Hindlimb muscle (tissue), 1 donor: Measurements from ENCODE around the gene SLC7A14. TPM values are rescaled to one million over a fixed set of nuclear protein-coding genes. Genes with fewer than 3 reads are reported as not detected.

Source experiments
- DNase-seq: peaks from one replicate; pipeline ENCODE4 v3.0.0-alpha.2; 2013
- polyA plus RNA-seq: library from polyadenylated mRNA; unstranded; fragments of 120-200 nt; gene quantifications from one replicate; pipeline ENCODE4 v1.2.1, GENCODE V29; 2013; ENCODE audit not compliant: insufficient read length

The SLC7A14 gene
- polyA plus RNA-seq, 1 donor, result 0.58 TPM

GRCh38 chr3:170496868-170497140 lies 89.1 kb downstream of the SLC7A14 start:
- DNase-seq, result no peak

- DNase-seq, result no peak
Measured at GRCh38 chr3:170496026-170496867, 89.6 kb downstream of the SLC7A14 start.

DNA sequence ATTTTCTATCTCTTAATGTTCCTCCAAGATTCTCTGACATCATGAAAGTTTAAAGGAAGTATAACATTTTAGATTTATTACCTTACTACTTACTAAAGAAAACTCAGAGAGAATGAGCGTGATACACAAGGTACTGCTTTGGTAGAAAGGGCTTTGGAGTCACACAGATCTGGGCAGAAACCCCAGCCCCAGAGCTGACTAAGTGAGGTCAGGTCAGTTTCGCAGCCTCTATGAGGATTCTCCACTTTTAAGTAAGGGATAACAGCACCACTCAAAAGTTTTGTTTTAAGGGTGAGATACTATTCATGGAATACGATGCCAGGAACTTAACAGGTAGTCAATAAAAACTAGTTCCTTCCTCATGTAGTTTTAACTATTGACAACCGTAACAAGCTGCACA lies 91.1 kb downstream of the SLC7A14 start:
- no peak for DNase-seq

- no peak for DNase-seq
Measured at GRCh38 chr3:170493712-170494182, 92.1 kb downstream of the SLC7A14 start.

DNA sequence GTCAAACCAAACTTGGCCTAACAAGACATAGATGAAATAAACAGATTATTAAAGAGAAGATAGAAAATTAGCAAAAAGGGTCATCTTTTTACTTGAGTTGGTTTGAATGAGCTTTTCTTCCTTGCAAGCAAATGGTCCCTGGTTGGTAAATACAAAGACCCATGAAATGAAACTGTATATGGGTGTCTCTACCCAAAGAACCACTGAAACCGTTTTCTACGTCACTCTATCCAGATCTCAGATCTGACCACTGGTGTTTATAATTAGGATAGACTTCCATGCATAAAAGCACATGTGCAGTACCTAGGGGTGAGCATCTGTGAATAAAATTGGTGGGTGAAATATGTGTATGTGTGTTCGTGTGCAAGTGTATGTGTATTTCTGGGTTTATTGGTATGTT lies 94.0 kb downstream of the SLC7A14 start:
- no peak for DNase-seq

DNA sequence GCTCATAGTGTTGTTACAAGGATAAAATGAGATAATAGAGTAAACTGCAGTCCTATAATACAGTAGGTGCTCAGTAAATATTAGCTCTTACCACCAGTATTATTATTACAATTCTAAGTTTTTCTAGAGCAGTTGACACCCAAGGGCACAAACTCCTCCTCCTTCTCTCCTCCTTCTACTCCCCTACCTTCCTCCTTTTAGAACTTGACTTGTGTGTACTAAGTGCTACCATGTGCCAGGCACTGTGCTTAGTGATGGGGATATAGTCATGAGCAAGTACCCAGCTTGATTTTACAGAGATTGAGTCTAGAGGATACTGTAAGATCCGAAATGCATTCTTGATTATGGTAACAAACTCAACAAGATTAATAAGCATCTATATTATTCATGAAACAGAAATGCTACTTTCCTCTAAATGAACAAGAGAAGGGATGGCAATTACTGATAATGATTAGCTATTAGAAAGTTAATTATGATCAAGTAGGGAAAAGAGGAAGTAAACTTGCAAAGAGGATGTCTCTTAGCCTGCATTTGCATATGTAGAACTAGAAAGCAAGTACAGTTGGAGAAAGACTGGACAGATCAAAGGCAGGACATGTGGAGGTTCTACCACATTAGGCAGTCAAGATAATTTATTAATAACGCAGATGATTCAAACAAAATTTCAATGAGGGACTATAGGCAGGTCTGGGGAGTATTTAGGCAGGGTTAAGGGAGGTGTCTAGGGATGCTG lies 94.9 kb downstream of the SLC7A14 start:
- no peak for DNase-seq

- DNase-seq, result no peak
Measured at GRCh38 chr3:170488802-170489201, 97.1 kb downstream of the SLC7A14 start.

- DNase-seq, result no peak
Measured at GRCh38 chr3:170487031-170487430, 98.8 kb downstream of the SLC7A14 start.

DNA sequence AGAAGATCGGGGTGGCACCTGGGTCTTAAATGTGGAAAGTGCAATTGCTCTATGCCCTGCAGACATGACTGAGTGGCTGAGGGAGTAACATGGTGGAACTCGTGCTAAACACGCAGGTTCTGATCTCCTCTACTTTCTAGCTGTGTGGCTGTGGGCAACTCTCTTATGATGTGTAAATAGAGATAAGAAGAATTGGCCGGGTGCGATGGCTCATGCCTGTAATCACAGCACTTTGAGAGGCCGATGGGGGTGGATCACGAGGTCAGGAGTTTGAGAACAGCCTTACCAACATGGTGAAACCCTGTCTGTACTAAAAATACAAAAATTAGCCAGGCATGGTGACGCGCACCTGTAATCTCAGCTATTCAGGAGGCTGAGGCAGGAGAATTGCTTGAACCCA lies 99.5 kb downstream of the SLC7A14 start:
- no peak for DNase-seq

- no peak for DNase-seq
Measured at GRCh38 chr3:170485696-170486095, 100.2 kb downstream of the SLC7A14 start.

- DNase-seq, result no peak
Measured at GRCh38 chr3:170485294-170485693, 100.6 kb downstream of the SLC7A14 start.

- no peak for DNase-seq
Measured at GRCh38 chr3:170484869-170485268, 101.0 kb downstream of the SLC7A14 start.

DNA sequence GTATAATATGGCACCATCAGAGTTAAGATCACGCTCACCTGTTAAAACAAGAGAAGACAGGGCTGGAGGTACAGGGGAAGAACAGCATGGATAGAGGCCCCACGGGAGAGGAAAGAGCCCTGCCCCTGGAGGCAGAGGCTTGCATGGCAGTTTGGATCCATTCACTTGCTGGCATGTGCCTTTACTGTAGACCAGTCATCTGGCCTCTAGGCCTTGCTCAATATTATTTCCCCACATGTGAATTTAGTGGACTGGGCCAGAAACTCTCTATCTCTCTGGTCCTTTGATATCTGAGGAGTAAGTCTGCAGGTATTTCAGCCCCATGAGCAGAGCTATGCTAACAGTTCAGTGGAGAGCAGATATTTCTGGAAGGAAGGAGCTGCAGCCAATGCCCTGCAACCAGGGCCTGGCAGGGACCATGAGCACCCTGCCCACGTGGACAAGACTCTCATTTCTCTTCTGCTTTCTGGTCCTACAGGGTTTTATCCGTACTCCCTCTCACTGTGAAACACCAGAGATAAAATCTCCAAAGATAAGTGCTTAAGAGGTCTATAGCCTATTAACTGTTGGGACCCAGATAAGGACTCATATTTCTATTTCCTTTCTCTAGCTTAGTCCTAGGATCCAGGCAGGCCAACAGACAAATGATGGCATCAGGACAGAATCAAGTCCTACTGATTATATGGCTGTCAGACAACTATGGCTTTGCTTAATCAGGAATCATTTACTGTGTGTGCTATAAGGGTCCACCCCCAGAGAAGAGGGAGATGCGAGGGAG lies 102.2 kb downstream of the SLC7A14 start:
- DNase-seq, result no peak

DNA sequence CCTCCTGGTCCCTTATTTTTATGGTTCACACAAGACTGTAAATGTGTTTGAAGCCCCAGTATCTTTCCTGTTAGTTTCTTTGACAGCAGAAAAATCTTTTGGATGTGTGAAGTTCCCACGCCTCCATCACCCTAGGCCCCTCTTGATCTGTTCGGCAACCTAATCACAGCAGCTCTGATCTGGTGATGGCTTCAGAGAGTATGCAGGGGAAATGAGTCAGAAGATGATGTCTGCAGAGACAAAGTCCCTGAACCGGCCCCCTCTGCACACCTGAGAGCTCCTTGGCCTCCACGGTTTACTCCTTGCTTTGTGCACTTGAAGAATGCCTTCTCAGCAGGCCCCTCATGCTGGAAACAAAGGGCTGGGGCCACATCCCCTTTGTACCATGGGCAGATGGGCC lies 103.7 kb downstream of the SLC7A14 start:
- no peak for DNase-seq

DNA sequence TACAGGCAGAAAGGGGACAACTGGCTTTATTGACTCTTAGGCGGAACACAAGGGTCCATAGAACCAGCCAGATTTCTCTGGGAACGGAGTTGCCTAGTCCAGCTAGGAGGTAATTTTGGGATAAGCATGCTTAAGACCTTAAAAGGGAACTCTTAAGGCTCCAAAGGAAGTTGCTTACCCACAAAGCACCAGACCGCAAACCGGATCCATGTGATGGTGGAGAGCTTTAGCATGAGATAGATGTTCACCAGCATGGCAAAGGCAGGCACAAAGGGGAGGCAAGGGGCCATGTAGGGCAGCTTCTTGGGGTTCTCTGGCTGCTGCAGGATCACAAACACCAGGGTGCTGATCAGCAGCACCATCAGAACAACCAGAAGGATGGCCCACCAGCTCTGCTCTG lies 105.8 kb downstream of the SLC7A14 start:
- DNase-seq, result no peak

GRCh38 chr3:170477395-170477794 lies 108.5 kb downstream of the SLC7A14 start:
- no peak for DNase-seq

- no peak for DNase-seq
Measured at GRCh38 chr3:170476291-170476690, 109.6 kb downstream of the SLC7A14 start.

GRCh38 chr3:170475092-170475685 lies 110.7 kb downstream of the SLC7A14 start:
- DNase-seq, result no peak

GRCh38 chr3:170473358-170473757 lies 112.5 kb downstream of the SLC7A14 start:
- no peak for DNase-seq

DNA sequence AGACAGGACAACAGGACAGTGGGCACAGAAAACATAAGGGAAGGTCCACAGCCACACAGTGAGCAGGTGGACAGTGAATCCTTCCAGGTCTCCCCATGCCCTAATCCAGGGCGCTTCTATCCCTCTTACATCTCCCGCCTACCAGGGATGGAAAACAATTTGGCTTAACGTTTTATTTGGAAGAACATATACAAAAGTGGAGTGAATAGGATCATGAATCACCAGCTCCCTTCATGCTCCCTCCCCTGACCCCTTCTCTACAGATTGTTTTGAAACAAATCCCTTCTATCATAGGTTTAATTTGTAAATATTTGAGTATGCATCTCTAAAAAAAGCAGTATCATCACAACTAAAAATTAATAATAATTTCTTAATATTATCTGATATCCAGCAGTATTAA lies 114.7 kb downstream of the SLC7A14 start:
- no peak for DNase-seq

- DNase-seq, result no peak
Measured at GRCh38 chr3:170470063-170471016, 115.5 kb downstream of the SLC7A14 start.
